HCT116 (cell line): ENCODE data around the gene PRLR. TPM values are rescaled to one million over a fixed set of nuclear protein-coding genes. Genes with fewer than 3 reads are reported as not detected.

ENCODE experiments used
- ATAC-seq: fragments of 200-7000 bp; cut with Tn5 transposase; 2 replicates; pipeline ENCODE4 v1.9.1; 2020; ENCODE audit warnings: mild to moderate bottlenecking, moderate library complexity
- BruUV-seq: library from RNA; stranded (reverse); fragments of 400-500 nt; replicated peaks from 2 replicates; lab custom pipeline; 2021; lab: Mats Ljungman, UMichigan
- CTCF ChIA-PET: fragments of 300-600 bp; sonication (Branson Sonifier 250); formaldehyde crosslinking; loops from one replicate; lab custom pipeline; 2021; ENCODE audit warnings: antibody characterized with exemption; lab: Charles Lee
- POLR2A ChIA-PET: fragments of 300-600, 350-600 bp; sonication (Branson Sonifier 250); formaldehyde crosslinking; loops from one replicate; lab custom pipeline; 2021; ENCODE audit warnings: antibody characterized with exemption; lab: Charles Lee
- RAD21 ChIA-PET, 2 experiments: fragments of 300-600 bp; sonication (Branson Sonifier 250); formaldehyde crosslinking; loops; one replicate each; lab custom pipeline; 2023; ENCODE audit warnings: low total read pairs in 2 of 2; ENCODE audit not compliant: uncharacterized antibody in 2 of 2, unreplicated experiment in 2 of 2, low non-redundant PET in 1 of 2; lab: Charles Lee
- DNase-seq: peaks from one replicate; pipeline ENCODE4 v3.0.0-alpha.2; 2010; ENCODE audit warnings: low read depth, low spot score
- H2AFZ ChIP-seq: fragments of 200-600 bp; shearing (Covaris generic), sonication (generic); 2 replicates; pipeline ENCODE4 v1.6.1; 2017; ENCODE audit warnings: low read depth, mixed run types, mixed read lengths, antibody characterized with exemption, low read length; ENCODE audit not compliant: poor library complexity, severe bottlenecking
- H3K27ac ChIP-seq: 2 replicates; pipeline ENCODE4 v1.5.1; 2012; ENCODE audit warnings: low read depth, low read length
- H3K27me3 ChIP-seq: fragments of 200-600 bp; sonication (generic); 2 replicates; pipeline ENCODE4 v1.6.1; 2016; ENCODE audit warnings: mixed run types, low read length, mixed read lengths; ENCODE audit not compliant: insufficient read depth
- H3K36me3 ChIP-seq, 2 experiments: fragments of 200-500 bp in 1 of 2; fragments of 200-600 bp in 1 of 2; sonication (Bioruptor generic) in 1 of 2; sonication (generic) in 1 of 2; 2 replicates each; pipeline versions ENCODE4 v1.5.1 to v1.6.1; 2014 to 2016; ENCODE audit warnings: low read length in 2 of 2, inconsistent platforms in 1 of 2, mixed read lengths in 1 of 2, mixed run types in 1 of 2; ENCODE audit not compliant: insufficient read depth in 2 of 2, control insufficient read depth in 1 of 2
- H3K4me1 ChIP-seq, 2 experiments: fragments of 200-600 bp in 1 of 2; sonication (generic) in 1 of 2; 2 replicates each; pipeline versions ENCODE4 v1.5.1 to v1.6.1; 2012 to 2017; ENCODE audit warnings: low read length in 2 of 2, inconsistent platforms in 1 of 2, mild to moderate bottlenecking in 1 of 2, mixed read lengths in 1 of 2, mixed run types in 1 of 2, moderate library complexity in 1 of 2; ENCODE audit not compliant: insufficient read depth in 2 of 2, control insufficient read depth in 1 of 2
- H3K4me2 ChIP-seq: fragments of 200-600 bp; sonication (generic); 2 replicates; pipeline ENCODE4 v1.6.1; 2017; ENCODE audit warnings: mixed run types, low read length, mixed read lengths
- H3K4me3 ChIP-seq, 2 experiments: fragments of 200-600 bp in 1 of 2; sonication (generic) in 1 of 2; replicated peaks in 1 of 2; 2 replicates each; pipeline ENCODE4 v1.5.1; 2011 to 2016; ENCODE audit warnings: low read length in 2 of 2, control low read depth in 1 of 2, low read depth in 1 of 2, mild to moderate bottlenecking in 1 of 2, mixed read lengths in 1 of 2, mixed run types in 1 of 2
- H3K79me2 ChIP-seq: fragments of 200-600 bp; sonication (generic); 2 replicates; pipeline ENCODE4 v1.6.1; 2017; ENCODE audit warnings: mild to moderate bottlenecking, mixed run types, low read length, moderate library complexity, mixed read lengths; ENCODE audit not compliant: insufficient read depth
- H3K9ac ChIP-seq: fragments of 200-600 bp; sonication (generic); 2 replicates; pipeline ENCODE4 v1.6.1; 2016; ENCODE audit warnings: low read length, mixed read lengths
- H3K9me2 ChIP-seq: fragments of 200-600 bp; sonication (generic), shearing (Covaris generic); 2 replicates; pipeline ENCODE4 v1.6.1; 2017; ENCODE audit warnings: mixed run types, mild to moderate bottlenecking, moderate library complexity; ENCODE audit not compliant: insufficient read depth
- H3K9me3 ChIP-seq, 2 experiments: fragments of 200-500 bp in 1 of 2; fragments of 200-600 bp in 1 of 2; sonication (Bioruptor generic) in 1 of 2; sonication (generic) in 1 of 2; 2 replicates each; pipeline ENCODE4 v1.6.1; 2014 to 2017; ENCODE audit warnings: low read length in 2 of 2, mixed read lengths in 2 of 2, inconsistent platforms in 1 of 2, low read depth in 1 of 2, mild to moderate bottlenecking in 1 of 2, mixed run types in 1 of 2, moderate library complexity in 1 of 2; ENCODE audit not compliant: control insufficient read depth in 1 of 2, insufficient read depth in 1 of 2
- H4K20me1 ChIP-seq: fragments of 200-600 bp; sonication (generic), shearing (Covaris generic); 2 replicates; pipeline ENCODE4 v1.6.1; 2017; ENCODE audit warnings: mixed run types, mild to moderate bottlenecking, moderate library complexity; ENCODE audit not compliant: insufficient read depth
- CEBPB ChIP-seq: IDR thresholded peaks from 2 replicates; pipeline ENCODE4 v1.6.1; 2012; ENCODE audit warnings: low read depth
- EZH2 ChIP-seq: fragments of 200-600 bp; sonication (generic); IDR thresholded peaks from 2 replicates; pipeline ENCODE4 v1.6.1; 2017; ENCODE audit warnings: antibody characterized with exemption, mixed run types
- FOSL1 ChIP-seq: IDR thresholded peaks from 2 replicates; pipeline ENCODE4 v1.6.1; 2012; ENCODE audit warnings: low read depth
- JUND ChIP-seq: IDR thresholded peaks from 2 replicates; pipeline ENCODE4 v1.6.1; 2012
- POLR2AphosphoS5 ChIP-seq: IDR thresholded peaks from 2 replicates; pipeline ENCODE4 v1.6.1; 2011; ENCODE audit warnings: mild to moderate bottlenecking, low read depth, low read length, moderate library complexity
- SRF ChIP-seq: IDR thresholded peaks from 2 replicates; pipeline ENCODE4 v1.6.1; 2012; ENCODE audit warnings: low read depth
- YY1 ChIP-seq: IDR thresholded peaks from 2 replicates; pipeline ENCODE4 v1.6.1; 2011; ENCODE audit warnings: low read length, low read depth, moderate library complexity, mild to moderate bottlenecking; ENCODE audit not compliant: insufficient replicate concordance; ENCODE audit errors: extremely low read depth
- ZFX ChIP-seq: fragments of 450-650 bp; IDR thresholded peaks from 2 replicates; pipeline ENCODE4 v1.6.1; 2017
- ZNF274 ChIP-seq: fragments of 200-500 bp; sonication (Bioruptor generic); IDR thresholded peaks from 2 replicates; pipeline ENCODE4 v1.6.1; 2014; ENCODE audit warnings: mild to moderate bottlenecking, low read depth, low read length, inconsistent platforms
- intact Hi-C: fragments of 100-400 bp; cut with micrococcal nuclease; formaldehyde crosslinking; loops from 2 replicates; pipeline ENCODE4 v1.10.0; 2022
- total RNA-seq: library from RNA; stranded (reverse); gene quantifications from one replicate; pipeline ENCODE4 v1.2.1, GENCODE V29; 2021; ENCODE audit not compliant: unreplicated experiment

PRLR gene
- total RNA-seq, 1 experiment from 2014 or later = 0.10 TPM

- BruUV-seq = no TSS peak
- POLR2A ChIA-PET = no interaction called here
- Histone ChIP-seq H3K27ac (no peak overlapping the region), H3K4me1 (no peaks in the 10 kb centered on the region), H3K27me3 (peaks cover 56% of the 10 kb centered on the region), H3K9me3 (no peaks in the 10 kb centered on the region), H2AFZ (no peak overlapping the region), H3K9ac (no peak overlapping the region), H3K9me2 (no peaks in the 10 kb centered on the region), H3K4me2 (no peak overlapping the region), H3K4me3 (no peak overlapping the region), H3K79me2 (no peaks in the 10 kb centered on the region), H3K36me3 (no peaks in the 10 kb centered on the region), H4K20me1 (no peaks in the 10 kb centered on the region)
- DNase-seq (no peak), ATAC-seq (no peak)
- no peak for TF ChIP-seq ZFX
- no peak for TF ChIP-seq JUND
- no peak for TF ChIP-seq FOSL1
- no peak for TF ChIP-seq EZH2
- TF ChIP-seq POLR2AphosphoS5 = no peak
- intact Hi-C loops = no loop called here
- RAD21 ChIA-PET = interaction anchor here in 1 of 2 experiments (0.6 kb wide), 1 partner anchor 220 kb away, joined by 3 read pairs; no protein-coding TSS in a partner anchor
- CTCF ChIA-PET = no interaction called here
Observed at GRCh38 chr5:35052838-35053237, 177.4 kb downstream of the PRLR start.

- ChIA-PET RAD21 (no interaction called here), CTCF (no interaction called here), POLR2A (no interaction called here)
- BruUV-seq = no TSS peak
- DNase-seq (no peak), ATAC-seq (no peak)
- TF ChIP-seq ZNF274 (no peak), YY1 (no peak), CEBPB (no peak), SRF (no peak)
- intact Hi-C loops = no loop called here
- Histone ChIP-seq H3K9me2 (no peaks in the 10 kb centered on the region), H3K9me3 (no peaks in the 10 kb centered on the region), H3K4me1 (no peaks in the 10 kb centered on the region), H3K27me3 (peaks cover 41% of the 10 kb centered on the region), H3K36me3 (no peaks in the 10 kb centered on the region), H3K27ac (no peak overlapping the region), H3K9ac (no peak overlapping the region), H2AFZ (no peak overlapping the region), H3K4me3 (no peak overlapping the region), H4K20me1 (no peaks in the 10 kb centered on the region), H3K4me2 (no peak overlapping the region), H3K79me2 (no peaks in the 10 kb centered on the region)
Observed at GRCh38 chr5:35050541-35051126, 179.7 kb downstream of the PRLR start.
